GM19023 (cell line): Measurements from ENCODE around the gene GRHL1.
"Not testable (repeated sequence)": the region's sequence is repeated elsewhere in the genome, so short reads cannot be mapped to it uniquely, and the experiment has no call there.

Experiments used
- ATAC-seq: cut with Tn5 transposase; IDR thresholded peaks from one replicate; pipeline ENCODE4 v1.9.1; 2021; ENCODE audit warnings: mild to moderate bottlenecking, moderate library complexity; ENCODE audit not compliant: unreplicated experiment

The GRHL1 gene

DNA sequence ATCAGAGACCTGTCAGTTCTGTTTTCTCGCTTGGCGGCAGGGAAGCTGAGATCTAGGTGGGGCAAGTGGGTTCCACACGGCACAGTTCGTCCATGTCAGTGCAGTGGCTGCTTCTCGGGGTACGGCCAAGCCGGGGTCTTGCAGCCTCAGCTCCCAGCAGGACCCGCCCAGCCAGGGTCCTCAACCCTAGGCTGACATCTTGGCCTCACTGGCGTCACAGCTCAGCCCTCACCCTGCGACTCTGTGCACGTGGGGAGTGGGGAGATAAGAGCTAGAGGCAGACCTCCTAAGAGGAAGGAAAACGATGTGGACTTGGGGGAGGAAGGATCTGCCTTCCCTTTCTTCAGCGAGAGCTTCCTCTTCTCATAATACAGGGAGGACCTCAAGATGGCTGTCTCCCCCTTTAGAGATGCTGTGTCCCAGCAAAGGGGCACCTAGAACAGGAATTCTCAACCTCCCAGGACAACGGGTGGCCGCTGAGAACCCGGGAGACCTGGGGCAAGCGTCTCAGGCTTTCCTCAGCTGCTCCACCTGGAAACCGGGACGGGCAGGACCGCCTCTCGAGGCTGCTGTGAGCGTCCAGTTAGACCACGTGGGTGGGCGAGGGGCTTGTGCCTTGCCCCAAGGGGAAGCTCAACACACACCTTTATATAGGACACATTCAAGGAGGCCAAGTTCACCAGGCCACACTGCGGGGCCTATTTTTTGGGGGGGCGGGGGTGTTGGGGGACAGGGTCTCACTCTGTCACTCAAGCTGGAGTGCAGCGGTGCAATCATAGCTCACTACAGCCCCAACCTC is 68.3 kb downstream of the GRHL1 start:
- ATAC-seq: no peak

DNA sequence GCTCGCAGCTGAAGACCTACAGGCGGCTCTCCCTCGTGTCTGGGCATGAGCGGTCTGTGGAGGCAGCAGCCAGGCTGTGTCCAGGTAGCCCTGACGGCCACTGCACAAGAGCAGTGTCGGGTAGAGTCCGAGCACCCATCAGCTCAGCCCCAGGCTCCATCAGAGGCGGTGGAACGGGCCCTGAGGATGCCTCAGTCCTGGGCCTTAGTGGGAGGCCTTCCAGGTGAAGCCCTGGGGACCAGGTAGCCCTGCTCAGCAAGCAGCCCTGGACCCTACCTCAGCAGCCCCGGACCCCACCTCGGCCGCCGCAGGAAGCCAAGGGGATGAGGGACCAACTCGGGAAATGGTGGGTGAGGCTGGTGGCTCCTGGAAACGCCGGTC is 70.5 kb downstream of the GRHL1 start:
- ATAC-seq: no peak

GRCh38 chr2:10022445-10022844 is 71.0 kb downstream of the GRHL1 start:
- no peak for ATAC-seq

DNA sequence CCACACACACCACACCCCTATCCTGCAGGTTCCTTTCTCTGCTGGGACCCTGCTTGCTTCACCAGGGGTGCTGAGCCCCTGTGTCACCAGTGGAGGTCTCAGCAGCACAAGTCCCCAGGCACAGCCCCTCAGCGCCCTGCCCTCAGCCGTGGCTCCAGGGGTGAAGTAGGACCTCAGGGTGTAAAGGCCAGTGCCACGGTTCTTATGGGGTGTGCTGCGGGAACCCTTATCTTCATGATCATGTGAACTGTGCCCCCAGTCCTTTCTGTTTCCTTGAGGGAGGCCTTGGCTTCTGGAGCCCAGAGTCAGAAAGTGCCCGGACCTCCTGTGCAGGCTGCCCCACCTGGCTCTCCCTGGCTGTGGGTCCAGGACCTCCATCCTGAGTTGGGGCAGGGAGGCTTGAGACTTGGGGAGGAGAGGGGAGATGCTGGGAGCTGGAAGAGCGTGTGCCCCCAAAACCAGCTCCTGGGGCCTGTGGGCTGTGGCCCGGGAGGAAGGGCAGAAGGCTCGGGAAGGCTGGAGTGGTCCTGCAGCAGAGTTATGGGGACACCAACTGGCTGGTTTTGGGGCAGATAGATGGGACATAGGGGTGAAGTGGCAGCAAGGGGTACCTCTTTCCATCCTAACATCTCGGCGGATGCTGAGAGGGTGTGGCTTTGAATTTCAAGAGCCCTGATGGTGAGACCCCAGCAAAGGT is 71.6 kb downstream of the GRHL1 start:
- ATAC-seq: no peak

- ATAC-seq: no peak
These were observed 75.6 kb downstream of the GRHL1 start for GRCh38 chr2:10026940-10027569.

DNA sequence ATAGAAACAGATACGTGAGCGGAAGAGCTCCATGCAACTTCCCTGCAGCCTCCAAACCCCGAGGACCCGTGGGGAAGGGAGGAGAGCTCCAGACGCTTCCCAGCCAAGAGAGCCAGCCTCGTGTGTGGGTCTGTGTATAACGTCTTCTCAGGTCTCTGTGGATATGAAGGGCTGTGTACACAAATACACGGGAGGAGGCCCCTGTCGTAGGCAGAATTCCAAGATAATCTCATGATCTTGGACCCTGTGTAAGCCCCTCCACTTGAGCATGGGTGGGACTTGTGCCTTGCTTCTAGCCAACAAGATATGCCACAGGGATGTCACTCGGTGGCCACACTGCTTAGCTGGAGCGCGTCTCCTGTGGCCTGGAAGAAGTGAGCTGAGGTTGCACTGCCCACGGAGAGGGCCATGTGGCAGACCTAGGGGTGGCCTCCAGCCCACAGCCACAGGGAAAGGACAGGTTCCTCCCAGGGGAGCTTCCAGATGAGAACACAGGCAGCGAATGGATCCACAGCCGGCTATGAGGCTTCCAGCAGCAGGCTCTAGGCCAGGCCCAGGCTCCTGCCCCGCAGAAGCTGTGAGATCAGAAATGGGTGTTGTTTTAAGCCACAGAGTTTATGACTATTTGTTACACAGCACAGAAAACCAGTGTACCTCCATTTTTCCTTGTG is 76.3 kb downstream of the GRHL1 start:
- ATAC-seq: no peak

DNA sequence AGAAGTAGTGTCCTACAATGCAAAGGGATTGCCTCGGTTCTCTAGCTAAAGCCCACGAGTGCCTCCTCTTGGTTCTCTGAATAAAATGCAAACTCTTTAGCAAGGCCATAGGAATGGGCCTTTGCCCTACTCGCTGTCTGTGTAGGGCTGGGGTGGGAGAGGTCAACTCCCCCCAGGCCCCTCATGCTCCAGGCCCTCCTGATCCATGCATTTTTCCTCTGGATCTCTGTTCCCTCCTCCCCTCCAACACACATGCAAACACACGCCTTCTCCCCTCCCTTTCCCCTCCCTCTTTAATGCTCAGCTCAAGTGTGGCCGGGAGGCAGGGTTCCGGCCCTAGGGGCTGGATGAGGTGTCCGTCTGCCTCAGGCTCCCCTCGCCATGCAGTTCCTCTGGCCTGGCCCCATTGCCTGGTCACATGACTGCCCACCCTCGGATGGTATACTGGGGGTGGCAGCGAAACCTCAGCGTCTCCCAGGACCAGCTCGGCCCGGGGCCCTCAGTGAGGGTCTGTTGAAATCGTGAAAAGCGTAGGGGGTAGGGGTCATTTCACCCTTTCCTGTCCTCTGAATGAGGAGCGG is 77.0 kb downstream of the GRHL1 start:
- no peak for ATAC-seq

GRCh38 chr2:10028988-10029874 is 77.7 kb downstream of the GRHL1 start:
- ATAC-seq: peak; percentile 77

GRCh38 chr2:10029875-10030223 is 78.4 kb downstream of the GRHL1 start:
- ATAC-seq: no peak

DNA sequence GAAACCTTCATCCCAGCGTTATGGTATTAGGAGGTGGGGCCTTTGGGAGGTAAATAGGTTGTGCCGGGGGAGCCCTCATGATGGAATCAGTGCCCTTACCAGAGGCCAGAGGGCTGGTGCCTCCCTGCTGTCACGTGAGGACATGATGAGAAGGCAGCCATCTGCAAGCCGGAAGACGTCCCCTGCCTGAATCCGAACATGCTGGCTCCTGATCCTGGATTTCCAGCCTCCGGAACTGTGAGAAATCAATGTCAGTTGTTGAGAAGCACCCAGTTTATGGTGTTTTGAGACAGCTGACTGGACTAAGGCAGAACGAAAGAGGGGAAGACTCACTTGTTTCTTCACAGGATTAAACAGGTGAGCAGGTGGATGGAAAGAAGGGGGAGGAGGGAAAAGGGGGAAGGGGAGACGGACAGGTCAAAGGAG is 78.8 kb downstream of the GRHL1 start:
- ATAC-seq: no peak

DNA sequence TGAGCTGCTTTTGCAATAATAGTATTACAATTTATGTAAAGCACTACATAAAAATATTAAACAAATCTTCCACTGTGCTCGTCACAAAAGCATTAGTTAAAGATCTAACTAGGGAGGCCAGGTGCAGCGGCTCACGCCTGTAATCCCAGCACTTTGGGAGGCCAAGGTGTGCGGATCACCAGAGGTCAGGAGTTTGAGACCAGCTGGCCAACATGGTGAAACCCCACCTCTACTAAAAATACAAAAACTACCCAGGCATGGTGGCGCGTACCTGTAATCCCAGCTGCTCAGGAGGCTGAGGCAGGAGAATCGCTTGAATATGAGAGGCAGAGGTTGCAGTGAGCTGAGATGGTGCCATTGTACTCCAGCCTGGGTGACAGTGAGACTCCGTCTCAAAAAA is 79.3 kb downstream of the GRHL1 start:
- ATAC-seq: not testable (repeated sequence)

GRCh38 chr2:10031886-10032745 is 80.6 kb downstream of the GRHL1 start:
- no peak for ATAC-seq

DNA sequence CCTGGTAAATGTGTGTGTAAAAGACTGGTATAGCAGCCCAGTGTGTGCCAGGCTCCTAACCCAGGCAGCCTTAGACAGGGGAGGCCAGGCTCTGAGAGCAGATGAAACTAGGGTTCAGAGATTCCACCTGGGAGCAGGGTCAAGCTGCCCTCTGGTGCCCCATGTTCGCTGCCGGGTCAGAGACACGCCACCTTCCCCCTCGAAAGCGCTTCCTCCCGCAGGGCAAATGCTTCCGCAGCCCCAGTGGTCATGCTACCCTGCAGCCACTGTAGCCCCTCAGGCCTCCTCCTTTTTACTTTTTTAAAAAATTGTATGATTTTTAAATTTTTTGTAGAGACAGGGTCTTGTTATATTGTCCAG is 81.2 kb downstream of the GRHL1 start:
- no peak for ATAC-seq

GRCh38 chr2:10033251-10034006 is 81.9 kb downstream of the GRHL1 start:
- no peak for ATAC-seq

DNA sequence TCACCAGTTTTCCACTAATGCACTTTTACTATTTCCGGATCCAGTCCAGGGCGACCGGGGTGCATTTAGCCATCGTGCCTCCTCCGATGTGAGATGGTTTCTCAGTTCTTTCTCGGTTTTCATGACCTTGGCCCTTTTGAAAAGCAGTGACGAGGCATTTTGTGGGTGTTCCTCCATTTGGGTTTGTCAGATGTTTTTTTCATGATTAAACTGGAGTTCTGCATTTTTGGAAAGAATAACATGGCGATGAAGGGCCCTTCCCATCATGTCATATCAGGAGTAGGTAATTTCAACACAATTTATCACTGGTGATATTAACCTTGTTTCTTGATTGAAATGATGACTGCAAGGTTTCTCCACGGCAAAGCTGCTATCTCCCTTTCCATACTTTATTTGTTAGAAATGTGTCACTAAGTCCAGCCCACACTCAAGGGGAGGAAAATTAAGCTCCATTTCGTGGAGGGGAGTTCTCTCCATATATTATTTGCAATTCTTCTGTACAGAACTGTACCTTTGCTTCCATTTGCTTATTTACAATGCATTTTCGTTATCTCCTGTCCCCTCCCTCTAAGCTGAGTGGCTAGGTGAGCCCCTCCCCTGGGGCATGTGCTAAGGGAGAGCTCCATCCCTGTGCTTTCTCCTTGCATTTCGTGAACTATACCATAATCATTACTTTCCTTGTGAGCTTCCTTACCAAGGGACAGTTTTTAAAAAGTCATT is 83.0 kb downstream of the GRHL1 start:
- no peak for ATAC-seq

DNA sequence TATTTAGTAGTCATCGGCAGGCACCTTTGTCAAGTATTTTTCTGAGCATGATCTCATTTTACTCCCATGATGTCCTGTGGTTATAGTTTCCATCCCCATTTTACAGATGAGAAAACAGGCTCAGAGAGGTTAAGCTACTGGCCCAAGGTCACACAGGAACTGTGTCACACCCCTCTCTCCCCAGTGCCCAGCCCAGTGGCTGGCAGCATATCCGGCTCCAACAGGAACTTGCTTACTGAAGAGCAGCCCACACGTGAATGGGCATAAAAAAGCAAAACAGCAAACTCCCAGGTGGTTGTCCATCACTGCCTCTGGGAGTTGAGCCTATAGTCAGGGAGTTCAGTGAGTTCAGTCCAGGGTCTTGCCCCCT is 83.5 kb downstream of the GRHL1 start:
- no peak for ATAC-seq

GRCh38 chr2:10035633-10036032 is 84.1 kb downstream of the GRHL1 start:
- ATAC-seq: no peak
